ENCODE data around the gene GPR107.

GPR107 gene

DNA sequence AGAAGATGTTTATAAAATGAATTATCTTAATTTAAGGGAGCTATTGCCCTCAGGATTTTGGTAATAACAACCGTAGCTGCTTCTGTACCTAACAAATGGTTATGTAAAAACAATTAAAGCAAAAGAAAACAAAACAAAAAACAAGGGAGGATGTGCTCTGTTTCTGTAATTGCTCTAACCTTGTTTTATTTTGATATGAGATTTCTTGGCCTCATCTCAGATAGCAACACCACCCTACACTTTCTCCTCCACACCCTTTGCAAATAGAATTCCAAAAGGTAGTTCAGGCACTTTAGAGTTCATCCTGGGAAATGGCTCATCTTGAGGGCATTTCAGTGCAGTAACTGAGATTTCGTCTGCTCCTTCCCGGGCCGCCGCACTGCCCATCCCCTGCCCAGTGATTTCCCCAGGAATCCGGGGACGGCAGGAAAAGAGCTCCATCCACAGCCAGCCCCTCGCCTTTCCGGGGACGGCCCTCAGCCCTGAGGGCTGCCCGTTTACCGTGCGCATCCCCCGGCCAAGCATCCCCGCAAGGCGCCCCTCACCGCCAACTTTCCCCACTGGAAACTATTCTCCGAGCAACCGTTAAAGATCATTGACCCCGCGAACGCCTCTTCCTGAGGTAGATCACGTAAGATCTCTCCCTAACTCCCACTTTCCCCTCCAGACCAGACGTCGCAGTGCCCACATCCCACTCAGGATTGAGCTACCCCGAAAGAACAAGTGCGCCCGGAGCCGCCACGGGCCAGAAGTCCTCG is 11.9 kb upstream of the GPR107 start:
- TF ChIP-seq ZC3H10 (CRISPR knock-in tag; IDR thresholded peaks at IDR 0.05) (no peak), TOX (CRISPR knock-in tag; IDR thresholded peaks at IDR 0.05; ENCODE audit: borderline replicate concordance) (no peak), ZNF70 (CRISPR knock-in tag; IDR thresholded peaks at IDR 0.05) (no peak)
- TF ChIP-seq, protein P1, sequence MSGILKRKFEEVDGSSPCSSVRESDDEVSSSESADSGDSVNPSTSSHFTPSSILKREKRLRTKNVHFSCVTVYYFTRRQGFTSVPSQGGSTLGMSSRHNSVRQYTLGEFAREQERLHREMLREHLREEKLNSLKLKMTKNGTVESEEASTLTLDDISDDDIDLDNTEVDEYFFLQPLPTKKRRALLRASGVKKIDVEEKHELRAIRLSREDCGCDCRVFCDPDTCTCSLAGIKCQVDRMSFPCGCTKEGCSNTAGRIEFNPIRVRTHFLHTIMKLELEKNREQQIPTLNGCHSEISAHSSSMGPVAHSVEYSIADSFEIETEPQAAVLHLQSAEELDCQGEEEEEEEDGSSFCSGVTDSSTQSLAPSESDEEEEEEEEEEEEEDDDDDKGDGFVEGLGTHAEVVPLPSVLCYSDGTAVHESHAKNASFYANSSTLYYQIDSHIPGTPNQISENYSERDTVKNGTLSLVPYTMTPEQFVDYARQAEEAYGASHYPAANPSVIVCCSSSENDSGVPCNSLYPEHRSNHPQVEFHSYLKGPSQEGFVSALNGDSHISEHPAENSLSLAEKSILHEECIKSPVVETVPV (CRISPR knock-in tag; IDR thresholded peaks at IDR 0.05): no peak
- peak; percentile 36 for ATAC-seq

DNA sequence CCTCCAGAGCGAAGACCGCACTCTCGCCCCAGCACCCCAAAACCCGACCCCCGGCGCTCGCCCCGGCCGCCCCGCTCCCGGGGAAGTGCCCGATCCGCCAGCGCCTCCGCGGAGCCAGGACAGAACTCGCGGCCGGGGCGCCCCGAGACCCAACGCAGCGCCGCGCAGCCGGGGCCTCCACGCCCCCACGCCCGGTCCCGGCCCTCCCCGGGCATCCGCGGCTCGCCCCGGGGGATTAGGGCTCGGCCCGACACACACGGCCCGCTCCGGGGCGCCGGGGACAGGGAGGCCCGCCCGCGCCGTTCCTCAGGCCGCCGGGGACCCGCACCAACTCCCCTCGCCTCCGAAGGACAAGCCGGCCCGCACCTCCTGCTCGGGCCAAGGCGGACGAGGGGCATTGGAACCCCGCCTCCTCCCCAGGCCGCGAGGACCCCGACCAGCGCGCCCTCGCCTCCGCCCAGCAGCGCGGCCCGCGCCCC is 11.3 kb upstream of the GPR107 start:
- TF ChIP-seq ISL1 (CRISPR knock-in tag; IDR thresholded peaks at IDR 0.05): no peak
- TF ChIP-seq ZNF565 (CRISPR knock-in tag; conservative IDR thresholded peaks at IDR 0.05; ENCODE audit: low read depth): no peak
- TF ChIP-seq, protein P2, sequence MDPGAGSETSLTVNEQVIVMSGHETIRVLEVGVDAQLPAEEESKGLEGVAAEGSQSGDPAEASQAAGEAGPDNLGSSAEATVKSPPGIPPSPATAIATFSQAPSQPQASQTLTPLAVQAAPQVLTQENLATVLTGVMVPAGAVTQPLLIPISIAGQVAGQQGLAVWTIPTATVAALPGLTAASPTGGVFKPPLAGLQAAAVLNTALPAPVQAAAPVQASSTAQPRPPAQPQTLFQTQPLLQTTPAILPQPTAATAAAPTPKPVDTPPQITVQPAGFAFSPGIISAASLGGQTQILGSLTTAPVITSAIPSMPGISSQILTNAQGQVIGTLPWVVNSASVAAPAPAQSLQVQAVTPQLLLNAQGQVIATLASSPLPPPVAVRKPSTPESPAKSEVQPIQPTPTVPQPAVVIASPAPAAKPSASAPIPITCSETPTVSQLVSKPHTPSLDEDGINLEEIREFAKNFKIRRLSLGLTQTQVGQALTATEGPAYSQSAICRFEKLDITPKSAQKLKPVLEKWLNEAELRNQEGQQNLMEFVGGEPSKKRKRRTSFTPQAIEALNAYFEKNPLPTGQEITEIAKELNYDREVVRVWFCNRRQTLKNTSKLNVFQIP (CRISPR knock-in tag; IDR thresholded peaks at IDR 0.05; ENCODE audit: borderline replicate concordance, low read depth): no peak
- TF ChIP-seq, protein P3, sequence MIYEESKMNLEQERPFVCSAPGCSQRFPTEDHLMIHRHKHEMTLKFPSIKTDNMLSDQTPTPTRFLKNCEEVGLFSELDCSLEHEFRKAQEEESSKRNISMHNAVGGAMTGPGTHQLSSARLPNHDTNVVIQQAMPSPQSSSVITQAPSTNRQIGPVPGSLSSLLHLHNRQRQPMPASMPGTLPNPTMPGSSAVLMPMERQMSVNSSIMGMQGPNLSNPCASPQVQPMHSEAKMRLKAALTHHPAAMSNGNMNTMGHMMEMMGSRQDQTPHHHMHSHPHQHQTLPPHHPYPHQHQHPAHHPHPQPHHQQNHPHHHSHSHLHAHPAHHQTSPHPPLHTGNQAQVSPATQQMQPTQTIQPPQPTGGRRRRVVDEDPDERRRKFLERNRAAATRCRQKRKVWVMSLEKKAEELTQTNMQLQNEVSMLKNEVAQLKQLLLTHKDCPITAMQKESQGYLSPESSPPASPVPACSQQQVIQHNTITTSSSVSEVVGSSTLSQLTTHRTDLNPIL (CRISPR knock-in tag; IDR thresholded peaks at IDR 0.05; ENCODE audit: low read depth): no peak
- TF ChIP-seq ARNTL (CRISPR knock-in tag; IDR thresholded peaks at IDR 0.05; ENCODE audit: borderline replicate concordance, low read depth): no peak
- no peak for TF ChIP-seq GLIS3 (CRISPR knock-in tag; IDR thresholded peaks at IDR 0.05)
- TF ChIP-seq, protein P4, sequence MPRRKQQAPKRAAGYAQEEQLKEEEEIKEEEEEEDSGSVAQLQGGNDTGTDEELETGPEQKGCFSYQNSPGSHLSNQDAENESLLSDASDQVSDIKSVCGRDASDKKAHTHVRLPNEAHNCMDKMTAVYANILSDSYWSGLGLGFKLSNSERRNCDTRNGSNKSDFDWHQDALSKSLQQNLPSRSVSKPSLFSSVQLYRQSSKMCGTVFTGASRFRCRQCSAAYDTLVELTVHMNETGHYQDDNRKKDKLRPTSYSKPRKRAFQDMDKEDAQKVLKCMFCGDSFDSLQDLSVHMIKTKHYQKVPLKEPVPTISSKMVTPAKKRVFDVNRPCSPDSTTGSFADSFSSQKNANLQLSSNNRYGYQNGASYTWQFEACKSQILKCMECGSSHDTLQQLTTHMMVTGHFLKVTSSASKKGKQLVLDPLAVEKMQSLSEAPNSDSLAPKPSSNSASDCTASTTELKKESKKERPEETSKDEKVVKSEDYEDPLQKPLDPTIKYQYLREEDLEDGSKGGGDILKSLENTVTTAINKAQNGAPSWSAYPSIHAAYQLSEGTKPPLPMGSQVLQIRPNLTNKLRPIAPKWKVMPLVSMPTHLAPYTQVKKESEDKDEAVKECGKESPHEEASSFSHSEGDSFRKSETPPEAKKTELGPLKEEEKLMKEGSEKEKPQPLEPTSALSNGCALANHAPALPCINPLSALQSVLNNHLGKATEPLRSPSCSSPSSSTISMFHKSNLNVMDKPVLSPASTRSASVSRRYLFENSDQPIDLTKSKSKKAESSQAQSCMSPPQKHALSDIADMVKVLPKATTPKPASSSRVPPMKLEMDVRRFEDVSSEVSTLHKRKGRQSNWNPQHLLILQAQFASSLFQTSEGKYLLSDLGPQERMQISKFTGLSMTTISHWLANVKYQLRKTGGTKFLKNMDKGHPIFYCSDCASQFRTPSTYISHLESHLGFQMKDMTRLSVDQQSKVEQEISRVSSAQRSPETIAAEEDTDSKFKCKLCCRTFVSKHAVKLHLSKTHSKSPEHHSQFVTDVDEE (CRISPR knock-in tag; IDR thresholded peaks at IDR 0.05): no peak
- TF ChIP-seq PPARA (CRISPR knock-in tag; IDR thresholded peaks at IDR 0.05; ENCODE audit: borderline replicate concordance): no peak
- TF ChIP-seq OSR1 (CRISPR knock-in tag; IDR thresholded peaks at IDR 0.05): no peak
- TF ChIP-seq, protein P1 (CRISPR knock-in tag; IDR thresholded peaks at IDR 0.05): no peak
- TF ChIP-seq BACH2 (CRISPR knock-in tag; IDR thresholded peaks at IDR 0.05; ENCODE audit: borderline replicate concordance): no peak
- TF ChIP-seq ZFP30 (CRISPR knock-in tag; IDR thresholded peaks at IDR 0.05): no peak
- no peak for TF ChIP-seq SNAI2 (CRISPR knock-in tag; IDR thresholded peaks at IDR 0.05)
- no peak for TF ChIP-seq ZC3H10 (CRISPR knock-in tag; IDR thresholded peaks at IDR 0.05)
- TF ChIP-seq ESRRG (CRISPR knock-in tag; IDR thresholded peaks at IDR 0.05): no peak
- TF ChIP-seq, protein P5, sequence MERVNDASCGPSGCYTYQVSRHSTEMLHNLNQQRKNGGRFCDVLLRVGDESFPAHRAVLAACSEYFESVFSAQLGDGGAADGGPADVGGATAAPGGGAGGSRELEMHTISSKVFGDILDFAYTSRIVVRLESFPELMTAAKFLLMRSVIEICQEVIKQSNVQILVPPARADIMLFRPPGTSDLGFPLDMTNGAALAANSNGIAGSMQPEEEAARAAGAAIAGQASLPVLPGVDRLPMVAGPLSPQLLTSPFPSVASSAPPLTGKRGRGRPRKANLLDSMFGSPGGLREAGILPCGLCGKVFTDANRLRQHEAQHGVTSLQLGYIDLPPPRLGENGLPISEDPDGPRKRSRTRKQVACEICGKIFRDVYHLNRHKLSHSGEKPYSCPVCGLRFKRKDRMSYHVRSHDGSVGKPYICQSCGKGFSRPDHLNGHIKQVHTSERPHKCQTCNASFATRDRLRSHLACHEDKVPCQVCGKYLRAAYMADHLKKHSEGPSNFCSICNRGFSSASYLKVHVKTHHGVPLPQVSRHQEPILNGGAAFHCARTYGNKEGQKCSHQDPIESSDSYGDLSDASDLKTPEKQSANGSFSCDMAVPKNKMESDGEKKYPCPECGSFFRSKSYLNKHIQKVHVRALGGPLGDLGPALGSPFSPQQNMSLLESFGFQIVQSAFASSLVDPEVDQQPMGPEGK (CRISPR knock-in tag; IDR thresholded peaks at IDR 0.05; ENCODE audit: borderline replicate concordance): no peak
- TF ChIP-seq ZFP3 (CRISPR knock-in tag; IDR thresholded peaks at IDR 0.05): no peak
- TF ChIP-seq TOX (CRISPR knock-in tag; IDR thresholded peaks at IDR 0.05; ENCODE audit: borderline replicate concordance): no peak
- no peak for TF ChIP-seq CSDC2 (CRISPR knock-in tag; IDR thresholded peaks at IDR 0.05)
- ATAC-seq: peak; percentile 41
